LNCaP clone FGC (cell line): ENCODE data around the gene ID3.

Experiments used
- DNase-seq: peaks from one replicate; pipeline ENCODE4 v3.0.0-alpha.2; 2011; ENCODE audit warnings: low read depth
- H3K4me3 ChIP-seq: 2 replicates; pipeline ENCODE4 v1.5.1; 2011; ENCODE audit warnings: mild to moderate bottlenecking, low read depth, low read length, control low read depth
- TF ChIP-seq, protein P1 (sequence below): IDR thresholded peaks from 2 replicates; pipeline ENCODE4 v1.5.1; 2012; ENCODE audit warnings: mild to moderate bottlenecking; ENCODE audit not compliant: control insufficient read depth, insufficient read depth; ENCODE audit errors: extremely low read depth

Gene ID3

DNA sequence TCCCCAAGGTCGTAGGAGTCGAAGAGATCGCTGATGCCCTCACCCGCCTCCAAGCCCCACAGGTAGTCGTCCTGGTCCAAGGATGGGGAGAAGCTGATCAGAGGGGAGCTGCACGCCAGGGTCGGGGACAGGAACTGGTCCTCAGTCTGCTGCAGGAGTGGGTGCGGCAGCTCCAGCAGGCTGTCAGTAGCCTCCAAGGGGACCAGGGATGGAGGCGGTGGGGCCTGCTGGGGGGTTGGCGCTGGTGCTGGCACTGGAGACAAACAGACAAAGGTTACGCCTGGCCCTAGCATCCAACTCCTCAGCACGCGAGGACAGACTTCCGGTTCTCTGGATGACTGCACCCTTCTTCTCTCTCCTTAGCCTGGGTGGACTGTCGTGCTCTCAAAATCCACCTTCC is 49.4 kb downstream of the ID3 start:
- no peak overlapping the region for H3K4me3 ChIP-seq
- TF ChIP-seq, protein P1, sequence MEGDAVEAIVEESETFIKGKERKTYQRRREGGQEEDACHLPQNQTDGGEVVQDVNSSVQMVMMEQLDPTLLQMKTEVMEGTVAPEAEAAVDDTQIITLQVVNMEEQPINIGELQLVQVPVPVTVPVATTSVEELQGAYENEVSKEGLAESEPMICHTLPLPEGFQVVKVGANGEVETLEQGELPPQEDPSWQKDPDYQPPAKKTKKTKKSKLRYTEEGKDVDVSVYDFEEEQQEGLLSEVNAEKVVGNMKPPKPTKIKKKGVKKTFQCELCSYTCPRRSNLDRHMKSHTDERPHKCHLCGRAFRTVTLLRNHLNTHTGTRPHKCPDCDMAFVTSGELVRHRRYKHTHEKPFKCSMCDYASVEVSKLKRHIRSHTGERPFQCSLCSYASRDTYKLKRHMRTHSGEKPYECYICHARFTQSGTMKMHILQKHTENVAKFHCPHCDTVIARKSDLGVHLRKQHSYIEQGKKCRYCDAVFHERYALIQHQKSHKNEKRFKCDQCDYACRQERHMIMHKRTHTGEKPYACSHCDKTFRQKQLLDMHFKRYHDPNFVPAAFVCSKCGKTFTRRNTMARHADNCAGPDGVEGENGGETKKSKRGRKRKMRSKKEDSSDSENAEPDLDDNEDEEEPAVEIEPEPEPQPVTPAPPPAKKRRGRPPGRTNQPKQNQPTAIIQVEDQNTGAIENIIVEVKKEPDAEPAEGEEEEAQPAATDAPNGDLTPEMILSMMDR = no peak
- DNase-seq = no peak
